Activated CD8-positive, alpha-beta T cell treated with anti-CD3 and anti-CD28 coated beads for 36 hours (primary cell): ENCODE measurements around the gene RHBG. TPM values are rescaled to one million over a fixed set of nuclear protein-coding genes. Genes with fewer than 3 reads are reported as not detected.

Experiments
- ATAC-seq: fragments of 200-7000 bp; cut with Tn5 transposase; one replicate; pipeline ENCODE4 v1.10.0; 2021; ENCODE audit warnings: mild to moderate bottlenecking, moderate library complexity
- CTCF ChIA-PET: fragments of 350-600 bp; sonication (Branson Sonifier 250); formaldehyde crosslinking; loops from one replicate; lab custom pipeline; 2021; ENCODE audit warnings: antibody characterized with exemption; lab: Charles Lee
- POLR2A ChIA-PET: fragments of 350-600 bp; sonication (Branson Sonifier 250); formaldehyde crosslinking; loops from one replicate; lab custom pipeline; 2021; ENCODE audit warnings: antibody characterized with exemption; lab: Charles Lee
- DNase-seq: peaks from one replicate; pipeline ENCODE4 v3.0.0-alpha.2; 2020
- H3K27ac Mint-ChIP-seq: one replicate; pipeline ENCODE4 v1.8.0; 2021; ENCODE audit warnings: mild to moderate bottlenecking, mixed read lengths
- H3K27me3 Mint-ChIP-seq: one replicate; pipeline ENCODE4 v1.8.0; 2021; ENCODE audit warnings: mixed read lengths
- H3K36me3 Mint-ChIP-seq: one replicate; pipeline ENCODE4 v1.8.0; 2021; ENCODE audit warnings: low read depth, mixed read lengths
- H3K4me1 Mint-ChIP-seq: one replicate; pipeline ENCODE4 v1.8.0; 2021; ENCODE audit warnings: low read depth, mixed read lengths
- H3K4me3 Mint-ChIP-seq: one replicate; pipeline ENCODE4 v1.8.0; 2021; ENCODE audit warnings: mild to moderate bottlenecking, moderate library complexity, mixed read lengths
- H3K9me3 Mint-ChIP-seq: one replicate; pipeline ENCODE4 v1.8.0; 2021; ENCODE audit warnings: mixed read lengths
- intact Hi-C: fragments of 100-400 bp; cut with micrococcal nuclease; formaldehyde crosslinking; loops from one replicate; pipeline ENCODE4 v1.10.0; 2022
- total RNA-seq, 2 experiments: library from RNA; stranded (reverse); gene quantifications; one replicate each; pipeline ENCODE4 v1.2.3, GENCODE V29; 2021
- TF ChIP-seq, protein P1 (sequence below): fragments of 200-600 bp; IDR thresholded peaks from one replicate; pipeline ENCODE4 v1.8.0; 2022; ENCODE audit warnings: antibody characterized with exemption, mild to moderate bottlenecking

Gene RHBG
- total RNA-seq, 2 experiments from 2014 or later, result not detected

- ChIA-PET CTCF (interaction anchor here (6.1 kb wide), 1 partner anchor 66 kb away, joined by 47 read pairs; no protein-coding TSS in a partner anchor), POLR2A (no interaction called here)
- ATAC-seq (no peak), DNase-seq (no peak)
- Mint-ChIP-seq H3K4me1 (no peaks in the 10 kb centered on the region), H3K27ac (no peak overlapping the region), H3K27me3 (peaks cover 5% of the 10 kb centered on the region), H3K9me3 (no peaks in the 10 kb centered on the region), H3K36me3 (no peaks in the 10 kb centered on the region), H3K4me3 (no peak overlapping the region)
- TF ChIP-seq, protein P1, sequence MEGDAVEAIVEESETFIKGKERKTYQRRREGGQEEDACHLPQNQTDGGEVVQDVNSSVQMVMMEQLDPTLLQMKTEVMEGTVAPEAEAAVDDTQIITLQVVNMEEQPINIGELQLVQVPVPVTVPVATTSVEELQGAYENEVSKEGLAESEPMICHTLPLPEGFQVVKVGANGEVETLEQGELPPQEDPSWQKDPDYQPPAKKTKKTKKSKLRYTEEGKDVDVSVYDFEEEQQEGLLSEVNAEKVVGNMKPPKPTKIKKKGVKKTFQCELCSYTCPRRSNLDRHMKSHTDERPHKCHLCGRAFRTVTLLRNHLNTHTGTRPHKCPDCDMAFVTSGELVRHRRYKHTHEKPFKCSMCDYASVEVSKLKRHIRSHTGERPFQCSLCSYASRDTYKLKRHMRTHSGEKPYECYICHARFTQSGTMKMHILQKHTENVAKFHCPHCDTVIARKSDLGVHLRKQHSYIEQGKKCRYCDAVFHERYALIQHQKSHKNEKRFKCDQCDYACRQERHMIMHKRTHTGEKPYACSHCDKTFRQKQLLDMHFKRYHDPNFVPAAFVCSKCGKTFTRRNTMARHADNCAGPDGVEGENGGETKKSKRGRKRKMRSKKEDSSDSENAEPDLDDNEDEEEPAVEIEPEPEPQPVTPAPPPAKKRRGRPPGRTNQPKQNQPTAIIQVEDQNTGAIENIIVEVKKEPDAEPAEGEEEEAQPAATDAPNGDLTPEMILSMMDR, result no peak
- intact Hi-C loops, result no loop called here
Observed at GRCh38 chr1:156379420-156380165, 10.6 kb downstream of the RHBG start.

GRCh38 chr1:156382561-156382960, 13.6 kb downstream of the RHBG start:
- DNase-seq (no peak), ATAC-seq (no peak)
- no peak overlapping the region for H3K4me3 Mint-ChIP-seq
- H3K27ac Mint-ChIP-seq, result no peak overlapping the region
- H3K36me3 Mint-ChIP-seq, result no peaks in the 10 kb centered on the region
- TF ChIP-seq, protein P1, result no peak
- H3K27me3 Mint-ChIP-seq, result peaks cover 11% of the 10 kb centered on the region
- ChIA-PET POLR2A (no interaction called here), CTCF (interaction anchor here (0.6 to 8.6 kb wide), 9 partner anchors 11 to 241 kb away, joined by 3 to 420 read pairs (median 4); partner anchors contain the start of gene RHBG)
- intact Hi-C loops, result no loop called here
- H3K4me1 Mint-ChIP-seq, result peaks cover 4% of the 10 kb centered on the region
- H3K9me3 Mint-ChIP-seq, result no peaks in the 10 kb centered on the region

DNA sequence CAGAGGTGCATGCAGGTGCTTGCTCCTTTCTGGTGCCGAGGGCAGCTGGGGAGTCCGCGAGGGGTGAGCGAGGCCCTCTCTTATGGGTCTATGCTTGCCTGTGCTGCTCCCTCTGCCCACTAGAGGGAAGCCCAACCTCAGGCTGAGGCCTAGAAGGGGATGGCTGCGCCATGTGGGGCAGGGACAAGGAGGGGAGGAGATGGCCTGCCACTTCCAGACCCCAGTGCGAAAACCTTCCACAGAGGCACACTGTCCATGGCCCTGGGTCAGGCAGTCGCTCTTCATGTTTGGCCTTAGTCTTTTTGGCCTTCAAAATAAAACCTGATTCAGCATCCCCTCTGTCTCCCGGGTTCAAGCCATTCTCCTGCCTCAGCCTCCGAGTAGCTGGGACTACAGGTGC, 14.0 kb downstream of the RHBG start:
- intact Hi-C loops, result no loop called here
- CTCF ChIA-PET, result interaction anchor here (0.6 to 8.6 kb wide), 12 partner anchors 12 to 241 kb away, joined by 3 to 420 read pairs (median 22); partner anchors contain the start of gene RHBG
- Mint-ChIP-seq H3K27ac (no peak overlapping the region), H3K4me3 (no peak overlapping the region), H3K36me3 (no peaks in the 10 kb centered on the region), H3K27me3 (peaks cover 14% of the 10 kb centered on the region), H3K9me3 (no peaks in the 10 kb centered on the region), H3K4me1 (peaks cover 4% of the 10 kb centered on the region)
- POLR2A ChIA-PET, result interaction anchor here (1.6 kb wide), 1 partner anchor 63 kb away, joined by 6 read pairs; no protein-coding TSS in a partner anchor
- TF ChIP-seq, protein P1, result peak; percentile 82
- ATAC-seq, result peak; percentile 92
- DNase-seq, result peak; percentile 79

DNA sequence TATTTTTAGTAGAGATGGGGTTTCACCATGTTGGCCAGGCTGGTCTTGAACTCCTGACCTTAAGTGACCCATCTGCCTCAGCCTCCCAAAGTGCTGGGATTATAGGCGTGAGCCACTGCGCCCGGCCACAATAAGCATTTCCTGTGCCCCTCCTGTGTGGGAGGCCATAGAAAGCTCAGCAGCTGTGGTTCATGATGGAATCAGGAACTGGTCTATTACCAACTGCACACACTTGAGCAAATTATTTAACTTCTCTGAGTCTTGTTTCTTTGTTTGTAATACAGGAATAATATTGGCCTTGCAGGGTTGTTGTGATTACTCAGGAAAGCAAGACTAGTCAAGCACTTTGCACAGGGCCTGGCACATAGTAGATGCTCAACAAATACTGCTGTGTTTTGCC, 15.0 kb downstream of the RHBG start:
- intact Hi-C loops, result no loop called here

More for the DNA sequence above, 15.0 kb downstream of the RHBG start:
- no peaks in the 10 kb centered on the region for H3K9me3 Mint-ChIP-seq
- H3K27ac Mint-ChIP-seq, result no peak overlapping the region
- ATAC-seq (no peak), DNase-seq (no peak)
- POLR2A ChIA-PET, result interaction anchor here (0.8 to 1.6 kb wide), 2 partner anchors 62 to 239 kb away, joined by 3 to 6 read pairs; no protein-coding TSS in a partner anchor
- CTCF ChIA-PET, result interaction anchor here (1.5 to 8.6 kb wide), 10 partner anchors 12 to 259 kb away, joined by 3 to 420 read pairs (median 72); partner anchors contain the start of genes BCAN and RHBG
- no peaks in the 10 kb centered on the region for H3K36me3 Mint-ChIP-seq
- H3K4me1 Mint-ChIP-seq, result peaks cover 4% of the 10 kb centered on the region
- no peak overlapping the region for H3K4me3 Mint-ChIP-seq
- TF ChIP-seq, protein P1, result no peak
- peaks cover 21% of the 10 kb centered on the region for H3K27me3 Mint-ChIP-seq
